PC-9 (cell line): ENCODE results near the gene DDX28. TPM values are rescaled to one million over a fixed set of nuclear protein-coding genes. Genes with fewer than 3 reads are reported as not detected.

ENCODE experiments used
- BruUV-seq: library from RNA; stranded (reverse); fragments of 400-500 nt; replicated peaks from 2 replicates; lab custom pipeline; 2021; lab: Mats Ljungman, UMichigan
- CTCF ChIA-PET: fragments of 300-600 bp; sonication (Branson Sonifier 250); formaldehyde crosslinking; loops from one replicate; lab custom pipeline; 2022; ENCODE audit warnings: antibody characterized with exemption; lab: Charles Lee
- POLR2A ChIA-PET: fragments of 300-600 bp; sonication (Branson Sonifier 250); formaldehyde crosslinking; loops from one replicate; lab custom pipeline; 2022; ENCODE audit warnings: antibody characterized with exemption; ENCODE audit not compliant: unreplicated experiment; lab: Charles Lee
- DNase-seq, 2 experiments: peaks; one replicate each; pipeline versions ENCODE4 v3.0.0 to v3.0.0-alpha.2; 2015 to 2022; ENCODE audit warnings: mixed read lengths in 1 of 2
- H2AFZ ChIP-seq: fragments of 200-600 bp; sonication (generic); 2 replicates; pipeline ENCODE4 v1.8.1; 2017; ENCODE audit warnings: antibody characterized with exemption
- H3F3A ChIP-seq: fragments of 200-600 bp; sonication (generic); 2 replicates; pipeline ENCODE4 v1.8.1; 2017; ENCODE audit warnings: antibody characterized with exemption, mild to moderate bottlenecking, low read depth; ENCODE audit not compliant: insufficient read depth
- H3K27ac ChIP-seq: fragments of 200-600 bp; sonication (generic); 2 replicates; pipeline ENCODE4 v1.6.1; 2016; ENCODE audit warnings: mixed run types
- H3K27me3 ChIP-seq: fragments of 200-600 bp; sonication (generic); 2 replicates; pipeline ENCODE4 v1.6.1; 2016; ENCODE audit warnings: low read depth, mixed run types; ENCODE audit not compliant: insufficient read depth
- H3K36me3 ChIP-seq: fragments of 200-600 bp; sonication (generic); 2 replicates; pipeline ENCODE4 v1.6.1; 2016; ENCODE audit warnings: low read depth, mixed run types
- H3K4me1 ChIP-seq: fragments of 200-600 bp; sonication (generic); replicated peaks from 2 replicates; pipeline ENCODE4 v1.6.1; 2016; ENCODE audit warnings: mixed run types; ENCODE audit not compliant: insufficient read depth
- H3K4me2 ChIP-seq: fragments of 200-600 bp; sonication (generic); 2 replicates; pipeline ENCODE4 v1.6.1; 2017; ENCODE audit warnings: mixed run types
- H3K4me3 ChIP-seq: fragments of 200-600 bp; sonication (generic); 2 replicates; pipeline ENCODE4 v1.6.1; 2016; ENCODE audit warnings: mixed run types
- H3K79me2 ChIP-seq: fragments of 200-600 bp; sonication (generic); 2 replicates; pipeline ENCODE4 v1.6.1; 2017; ENCODE audit warnings: low read depth, mixed run types
- H3K9me2 ChIP-seq: fragments of 200-600 bp; sonication (generic); 2 replicates; pipeline ENCODE4 v1.8.1; 2017; ENCODE audit warnings: mild to moderate bottlenecking; ENCODE audit not compliant: insufficient read depth
- H3K9me3 ChIP-seq: fragments of 200-600 bp; sonication (generic); 2 replicates; pipeline ENCODE4 v1.8.1; 2016; ENCODE audit warnings: low read depth; ENCODE audit not compliant: insufficient read depth
- H4K20me1 ChIP-seq: fragments of 200-600 bp; sonication (generic); 2 replicates; pipeline ENCODE4 v1.8.1; 2017; ENCODE audit not compliant: insufficient read depth
- CTCF ChIP-seq: fragments of 200-600 bp; sonication (generic); conservative IDR thresholded peaks from 2 replicates; pipeline ENCODE4 v1.6.1; 2017; ENCODE audit warnings: mixed run types, antibody characterized with exemption, mild to moderate bottlenecking, moderate library complexity
- EZH2 ChIP-seq: fragments of 200-600 bp; sonication (generic); IDR thresholded peaks from 2 replicates; pipeline ENCODE4 v1.8.0; 2017; ENCODE audit warnings: antibody characterized with exemption, low read depth
- intact Hi-C: fragments of 100-400 bp; cut with micrococcal nuclease; formaldehyde crosslinking; loops from one replicate; pipeline ENCODE4 v1.10.0; 2022; ENCODE audit not compliant: unreplicated experiment
- total RNA-seq: library from RNA; stranded (reverse); gene quantifications from 2 replicates; pipeline ENCODE4 v1.2.3, GENCODE V29; 2021

DDX28 gene
- total RNA-seq, 1 experiment from 2014 or later = 6.3 TPM

- ChIA-PET CTCF (interaction anchor here (0.7 kb wide), 2 partner anchors 226 to 320 kb away, joined by 6 to 8 read pairs; no protein-coding TSS in a partner anchor), POLR2A (no interaction called here)
- DNase-seq = no peak
- Histone ChIP-seq H2AFZ (no peak overlapping the region), H3K36me3 (no peaks in the 10 kb centered on the region), H3K27me3 (no peaks in the 10 kb centered on the region), H3K4me2 (no peak overlapping the region), H3F3A (no peaks in the 10 kb centered on the region; the same call in 1 of the 2 replicates), H3K4me1 (no peaks in the 10 kb centered on the region), H3K79me2 (no peaks in the 10 kb centered on the region), H3K9me2 (no peaks in the 10 kb centered on the region), H3K4me3 (no peak overlapping the region), H3K9me3 (no peaks in the 10 kb centered on the region), H4K20me1 (no peaks in the 10 kb centered on the region), H3K27ac (no peak overlapping the region)
- no TSS peak for BruUV-seq
- TF ChIP-seq EZH2 (no peak), CTCF (no peak)
- intact Hi-C loops = loop anchor here (2.0 to 10.0 kb wide), 4 partner anchors 97 to 369 kb away; partner anchors contain the start of gene LCAT
These were observed 18.8 kb upstream of the DDX28 start for GRCh38 chr16:68041783-68042182.

- no peaks in the 10 kb centered on the region for H3K9me3 ChIP-seq
- H3K4me1 ChIP-seq = no peaks in the 10 kb centered on the region
- ChIA-PET CTCF (interaction anchor here (0.6 to 1.1 kb wide), 14 partner anchors 8 to 519 kb away, joined by 3 to 13 read pairs (median 4); no protein-coding TSS in a partner anchor), POLR2A (interaction anchor here (0.6 kb wide), 2 partner anchors 8 to 31 kb away, joined by 5 to 23 read pairs; no protein-coding TSS in a partner anchor)
- H3K4me2 ChIP-seq = no peak overlapping the region
- no peak overlapping the region for H2AFZ ChIP-seq
- no peaks in the 10 kb centered on the region; the same call in 1 of the 2 replicates for H3F3A ChIP-seq
- H3K9me2 ChIP-seq = no peaks in the 10 kb centered on the region
- peak; percentile 55 to 83 for DNase-seq
- H3K36me3 ChIP-seq = no peaks in the 10 kb centered on the region
- no peak overlapping the region for H3K27ac ChIP-seq
- no peaks in the 10 kb centered on the region for H3K79me2 ChIP-seq
- intact Hi-C loops = loop anchor here (1.0 to 10.0 kb wide), 6 partner anchors 47 to 368 kb away; partner anchors contain the start of gene LCAT
- BruUV-seq = no TSS peak
- no peaks in the 10 kb centered on the region for H3K27me3 ChIP-seq
- no peak overlapping the region for H3K4me3 ChIP-seq
- TF ChIP-seq CTCF = peak; percentile 94
- TF ChIP-seq EZH2 = no peak
- H4K20me1 ChIP-seq = no peaks in the 10 kb centered on the region
These were observed 17.7 kb upstream of the DDX28 start for GRCh38 chr16:68040506-68041288.

- POLR2A ChIA-PET = no interaction called here
- intact Hi-C loops = no loop called here
These were observed 15.0 kb upstream of the DDX28 start for GRCh38 chr16:68037841-68038597.

More at GRCh38 chr16:68037841-68038597, 15.0 kb upstream of the DDX28 start:
- no TSS peak for BruUV-seq
- Histone ChIP-seq H3K9me3 (no peaks in the 10 kb centered on the region), H3K4me1 (no peaks in the 10 kb centered on the region), H3K4me3 (no peak overlapping the region), H4K20me1 (no peaks in the 10 kb centered on the region), H3K27ac (no peak overlapping the region), H2AFZ (no peak overlapping the region), H3K27me3 (no peaks in the 10 kb centered on the region), H3K79me2 (no peaks in the 10 kb centered on the region), H3K36me3 (no peaks in the 10 kb centered on the region), H3K4me2 (no peak overlapping the region), H3F3A (no peaks in the 10 kb centered on the region; the same call in 1 of the 2 replicates), H3K9me2 (no peaks in the 10 kb centered on the region)
- DNase-seq = no peak
- TF ChIP-seq CTCF (no peak), EZH2 (no peak)
- CTCF ChIA-PET = interaction anchor here (0.6 kb wide), 1 partner anchor 204 kb away, joined by 4 read pairs; no protein-coding TSS in a partner anchor
